Fibroblast of villous mesenchyme (primary cell): ENCODE results near the gene CHDH. TPM values are rescaled to one million over a fixed set of nuclear protein-coding genes. Genes with fewer than 3 reads are reported as not detected.

Experiments used
- DNase-seq: peaks from one replicate; pipeline ENCODE4 v3.0.0-alpha.2; 2010; ENCODE audit warnings: low read depth
- H3K4me3 ChIP-seq: 2 replicates; pipeline ENCODE4 v1.5.1; 2011; ENCODE audit warnings: low read depth, mild to moderate bottlenecking, low read length
- CTCF ChIP-seq: IDR thresholded peaks from 2 replicates; pipeline ENCODE4 v1.5.1; 2012; ENCODE audit warnings: low read depth, mild to moderate bottlenecking, low read length; ENCODE audit not compliant: insufficient read depth
- total RNA-seq: library from RNA; depleted of rRNA; stranded (reverse); fragments of >200 nt; gene quantifications from 2 replicates; pipeline ENCODE4 v1.2.3, GENCODE V29; 2012

The CHDH gene
- under 0.01 and 0.32 TPM in 2 replicates for total RNA-seq

- peak within 1 kb of the TSS; percentile 56 for H3K4me3 ChIP-seq
- no peak for TF ChIP-seq CTCF
- DNase-seq, result no peak
Observed at GRCh38 chr3:53846134-53846850, at the start of gene CHDH, which contains the start of gene IL17RB. Gene CHDH, minus strand, starts transcription at chr3:53846419. Its CDS starts 22,411 bp downstream, at chr3:53824008. Gene IL17RB, plus strand, starts transcription at chr3:53846568. Its CDS starts 21 bp downstream, at chr3:53846589.

GRCh38 chr3:53892286-53892637, 46.0 kb upstream of the CHDH start:
- no peak for DNase-seq
- peak overlapping the region; percentile 93 for H3K4me3 ChIP-seq
- no peak for TF ChIP-seq CTCF

- peak; percentile 100 for DNase-seq
- no peak for TF ChIP-seq CTCF
- H3K4me3 ChIP-seq, result peak within 1 kb of the TSS; percentile 93
Observed at GRCh38 chr3:53891497-53892285, 45.5 kb upstream of the CHDH start, which contains the start of gene SELENOK. Gene SELENOK, minus strand, starts transcription at chr3:53891859.

- peak; percentile 71 for DNase-seq
- TF ChIP-seq CTCF, result no peak
Observed at GRCh38 chr3:53890726-53891475, 44.7 kb upstream of the CHDH start.

GRCh38 chr3:53888232-53888631, 42.0 kb upstream of the CHDH start:
- no peak for DNase-seq
- no peak for TF ChIP-seq CTCF
- no peak overlapping the region for H3K4me3 ChIP-seq

More at GRCh38 chr3:53890726-53891475, 44.7 kb upstream of the CHDH start:
- peak overlapping the region; percentile 93 for H3K4me3 ChIP-seq

- TF ChIP-seq CTCF, result no peak
- DNase-seq, result no peak
- no peak overlapping the region for H3K4me3 ChIP-seq
Observed at GRCh38 chr3:53887446-53887845, 41.2 kb upstream of the CHDH start.
